Ovary (tissue), 3 donors: ENCODE data around the gene RMI2.

Experiments used
- POLR2A ChIP-seq: fragments of 450-650 bp; IDR thresholded peaks from one replicate; pipeline ENCODE4 v1.6.1; 2017; ENCODE audit warnings: antibody characterized with exemption, mild to moderate bottlenecking, moderate library complexity
- TF ChIP-seq, protein P1 (sequence below), 3 donors: fragments of 450-650 bp in 2 of 3; fragments of 200-600 bp in 1 of 3; IDR thresholded peaks; one replicate each; pipeline versions ENCODE4 v1.5.1 to v1.8.0; 2016 to 2022; ENCODE audit warnings: antibody characterized with exemption in 3 of 3, mild to moderate bottlenecking in 1 of 3
- donor health status: DM: no; HTN: no; CAD: no.

DNA sequence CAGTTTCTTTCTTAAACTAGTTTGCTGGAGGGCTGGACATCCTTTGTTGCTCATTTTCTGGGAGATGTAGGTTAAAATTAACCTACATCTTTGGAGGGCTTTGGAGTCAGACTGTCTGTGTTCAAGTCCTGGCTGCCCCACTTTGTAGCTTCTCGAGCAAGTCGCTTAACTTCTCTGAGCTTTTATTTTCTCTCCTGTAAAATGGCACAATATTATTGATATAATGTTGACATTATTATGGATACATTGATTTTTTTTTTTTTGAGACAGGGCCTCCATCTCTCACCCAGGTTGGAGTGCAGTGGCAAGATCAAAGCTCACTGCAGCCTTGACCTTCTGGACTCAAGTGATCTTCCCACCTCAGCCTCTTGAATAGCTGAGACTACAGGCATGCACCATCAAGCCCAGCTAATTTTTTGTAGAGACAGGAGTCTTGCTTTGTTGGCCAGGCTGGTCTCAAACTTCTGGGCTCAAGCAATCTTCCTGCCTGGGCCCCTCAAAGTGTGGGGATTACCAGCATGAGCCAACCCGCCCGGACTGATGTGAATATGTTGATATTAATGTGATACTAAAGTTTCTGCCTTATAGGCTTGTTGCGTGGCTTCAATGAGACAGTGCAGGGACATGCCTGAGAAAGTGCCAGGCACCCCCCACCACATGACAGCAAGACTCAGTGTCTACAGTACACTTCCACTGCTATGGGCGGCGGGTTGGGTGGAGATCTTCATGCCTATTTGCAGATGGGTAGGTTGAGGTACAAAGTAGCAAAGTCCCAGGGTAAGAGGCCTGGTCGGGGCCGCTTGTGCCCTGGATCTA lies 31.6 kb upstream of the RMI2 start:
- TF ChIP-seq, protein P1, sequence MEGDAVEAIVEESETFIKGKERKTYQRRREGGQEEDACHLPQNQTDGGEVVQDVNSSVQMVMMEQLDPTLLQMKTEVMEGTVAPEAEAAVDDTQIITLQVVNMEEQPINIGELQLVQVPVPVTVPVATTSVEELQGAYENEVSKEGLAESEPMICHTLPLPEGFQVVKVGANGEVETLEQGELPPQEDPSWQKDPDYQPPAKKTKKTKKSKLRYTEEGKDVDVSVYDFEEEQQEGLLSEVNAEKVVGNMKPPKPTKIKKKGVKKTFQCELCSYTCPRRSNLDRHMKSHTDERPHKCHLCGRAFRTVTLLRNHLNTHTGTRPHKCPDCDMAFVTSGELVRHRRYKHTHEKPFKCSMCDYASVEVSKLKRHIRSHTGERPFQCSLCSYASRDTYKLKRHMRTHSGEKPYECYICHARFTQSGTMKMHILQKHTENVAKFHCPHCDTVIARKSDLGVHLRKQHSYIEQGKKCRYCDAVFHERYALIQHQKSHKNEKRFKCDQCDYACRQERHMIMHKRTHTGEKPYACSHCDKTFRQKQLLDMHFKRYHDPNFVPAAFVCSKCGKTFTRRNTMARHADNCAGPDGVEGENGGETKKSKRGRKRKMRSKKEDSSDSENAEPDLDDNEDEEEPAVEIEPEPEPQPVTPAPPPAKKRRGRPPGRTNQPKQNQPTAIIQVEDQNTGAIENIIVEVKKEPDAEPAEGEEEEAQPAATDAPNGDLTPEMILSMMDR (IDR thresholded peaks at IDR 0.05), result no peak
- no peak for TF ChIP-seq POLR2A
